ENCODE results near the gene AQP7.

DNA sequence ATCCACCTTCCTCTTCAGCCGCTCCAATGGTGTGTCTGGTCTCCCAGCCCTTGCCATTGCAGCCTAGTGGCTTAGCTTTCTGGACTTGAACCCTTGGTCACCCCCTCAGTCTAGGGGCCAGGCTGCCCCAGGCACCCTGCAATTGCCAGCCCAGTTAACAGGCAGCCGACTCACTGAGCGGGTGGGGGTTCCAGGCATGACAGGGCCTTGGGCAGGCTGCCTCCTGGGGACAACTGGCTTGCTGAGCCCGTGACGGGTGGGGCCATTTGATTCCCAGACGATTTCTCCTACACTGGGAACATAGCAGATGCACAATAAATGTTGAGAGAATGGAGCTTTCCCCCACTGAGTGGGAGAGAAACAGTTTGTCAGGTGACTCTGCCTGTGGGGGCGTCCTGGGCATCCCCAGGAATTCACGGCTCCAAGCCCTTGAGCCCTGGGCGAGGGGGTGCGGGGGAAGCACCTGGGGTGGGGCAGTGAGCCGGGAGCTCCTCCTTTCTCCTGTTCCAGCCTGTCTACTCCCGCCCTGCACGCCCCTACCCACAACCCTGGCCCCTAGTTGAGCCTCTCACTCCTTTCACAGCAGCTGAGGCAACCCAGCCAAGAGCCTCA is 12.6 kb upstream of the AQP7 start:
- TF ChIP-seq CTCF (IDR thresholded peaks at IDR 0.05; ENCODE audit: borderline replicate concordance, extremely low read depth, low read length, poor library complexity, severe bottlenecking) (no peak), EZH2 (IDR thresholded peaks at IDR 0.05; ENCODE audit: borderline replicate concordance, low read depth, low read length, severe bottlenecking) (no peak)
